ENCODE results near the gene NR1I2.

The NR1I2 gene

DNA sequence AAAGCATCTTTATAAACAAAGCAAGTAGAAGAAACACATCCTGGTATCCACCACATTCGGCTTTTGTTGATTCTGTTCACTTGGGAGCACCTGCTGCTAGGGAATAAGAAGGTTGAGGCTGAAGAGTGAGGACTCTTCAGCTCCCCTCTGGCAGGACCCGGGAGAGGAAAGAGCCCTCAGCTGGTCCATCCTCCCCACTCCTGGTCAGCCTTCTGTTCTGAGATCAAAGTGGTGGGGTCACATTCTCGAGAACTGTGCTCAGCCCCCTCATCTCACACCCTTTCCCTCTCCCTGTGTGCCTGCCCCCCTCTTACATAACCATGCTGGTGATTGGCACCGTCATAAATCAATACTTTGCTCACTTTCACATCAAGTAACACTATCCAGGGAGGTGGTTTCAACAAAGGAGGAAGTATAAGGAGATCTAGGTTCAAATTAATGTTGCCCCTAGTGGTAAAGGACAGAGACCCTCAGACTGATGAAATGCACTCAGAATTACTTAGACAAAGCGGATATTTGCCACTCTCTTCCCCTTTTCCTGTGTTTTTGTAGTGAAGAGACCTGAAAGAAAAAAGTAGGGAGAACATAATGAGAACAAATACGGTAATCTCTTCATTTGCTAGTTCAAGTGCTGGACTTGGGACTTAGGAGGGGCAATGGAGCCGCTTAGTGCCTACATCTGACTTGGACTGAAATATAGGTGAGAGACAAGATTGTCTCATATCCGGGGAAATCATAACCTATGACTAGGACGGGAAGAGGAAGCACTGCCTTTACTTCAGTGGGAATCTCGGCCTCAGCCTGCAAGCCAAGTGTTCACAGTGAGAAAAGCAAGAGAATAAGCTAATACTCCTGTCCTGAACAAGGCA, at the start of gene NR1I2:
NR1I2 (plus strand) TSS at position 772 of the 869 bp plus-strand sequence.
- no peak for DNase-seq

DNA sequence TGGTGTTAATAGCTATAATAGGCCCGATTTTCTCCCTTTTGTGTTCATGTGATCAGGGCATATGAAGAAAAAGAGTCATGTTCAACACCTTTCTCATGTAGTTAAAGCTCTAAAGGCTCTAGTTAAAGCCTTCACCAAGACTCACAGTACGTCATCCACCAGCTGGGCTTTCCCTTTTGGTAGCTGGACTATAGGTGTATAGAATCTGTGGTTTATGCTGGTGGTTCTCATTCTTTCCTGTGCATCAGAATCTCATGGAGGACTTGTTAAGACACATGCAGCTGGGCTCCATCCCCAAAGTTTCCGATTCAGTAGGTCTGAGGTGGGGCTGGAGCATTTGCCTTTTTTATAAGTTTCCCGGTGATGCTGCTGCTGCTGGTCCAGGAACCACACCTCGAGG, 48.1 kb upstream of the NR1I2 start:
- no peak for DNase-seq

DNA sequence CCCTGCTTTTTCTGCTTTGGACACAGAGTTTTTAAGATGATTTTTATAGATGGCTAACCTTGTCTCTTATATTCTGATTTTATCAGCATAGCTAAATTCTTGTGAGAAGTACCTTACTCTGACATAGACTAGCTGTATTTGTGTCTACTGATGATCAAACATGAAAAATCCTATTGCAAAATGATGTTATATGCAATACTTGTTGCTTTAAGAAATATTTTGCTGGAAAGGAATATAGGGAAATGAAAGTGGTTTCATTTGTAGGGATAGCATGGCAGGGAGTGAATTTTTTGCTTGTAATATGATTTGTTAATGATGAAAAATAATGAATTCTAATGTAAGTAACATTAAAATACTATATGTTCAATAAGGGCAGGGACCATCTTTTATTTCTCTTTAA, 43.2 kb upstream of the NR1I2 start:
- DNase-seq = no peak

DNA sequence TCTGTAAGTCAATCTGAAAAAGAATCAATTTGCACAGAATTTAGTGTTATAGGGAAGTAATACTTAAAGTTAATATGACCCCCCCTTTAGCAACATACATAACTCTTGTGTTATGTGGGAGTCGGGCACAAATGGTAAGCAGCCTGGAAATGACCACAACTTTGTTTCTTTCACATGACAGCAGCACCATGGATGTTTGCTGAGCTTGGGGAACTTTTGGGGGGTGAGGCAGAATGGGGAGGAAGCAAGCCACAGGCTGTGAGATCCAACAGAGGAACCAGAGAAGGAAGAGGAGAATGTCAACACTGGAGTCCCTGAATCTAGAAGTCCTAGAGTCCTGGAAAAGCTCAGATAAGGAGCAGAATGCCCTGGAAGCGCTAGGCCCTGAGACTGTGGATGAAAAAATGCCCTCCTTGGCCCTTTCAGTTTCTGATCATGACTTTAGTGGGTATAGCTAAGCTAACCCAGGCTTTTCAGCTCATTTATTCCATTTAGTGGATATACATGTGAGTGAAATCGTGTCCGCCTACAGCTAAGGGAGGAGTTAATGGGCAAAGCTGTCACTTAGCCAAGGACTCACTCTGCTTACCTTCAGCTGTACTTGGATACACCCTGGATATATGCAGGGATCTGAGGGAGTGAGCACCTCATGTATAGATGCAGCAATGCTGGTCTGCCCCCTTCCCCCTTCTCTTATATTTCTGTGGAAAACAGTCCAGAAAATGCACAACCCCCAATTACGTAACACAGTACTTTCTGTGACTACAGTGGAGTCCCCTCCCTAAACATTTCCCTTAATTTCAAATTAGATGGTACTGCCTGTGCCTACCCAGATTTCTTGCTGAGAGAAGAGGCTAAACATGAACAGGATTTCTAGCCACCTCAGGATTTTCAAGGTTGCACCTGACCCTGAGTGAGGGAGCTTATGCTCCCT, 40.0 kb upstream of the NR1I2 start:
- DNase-seq = no peak

DNA sequence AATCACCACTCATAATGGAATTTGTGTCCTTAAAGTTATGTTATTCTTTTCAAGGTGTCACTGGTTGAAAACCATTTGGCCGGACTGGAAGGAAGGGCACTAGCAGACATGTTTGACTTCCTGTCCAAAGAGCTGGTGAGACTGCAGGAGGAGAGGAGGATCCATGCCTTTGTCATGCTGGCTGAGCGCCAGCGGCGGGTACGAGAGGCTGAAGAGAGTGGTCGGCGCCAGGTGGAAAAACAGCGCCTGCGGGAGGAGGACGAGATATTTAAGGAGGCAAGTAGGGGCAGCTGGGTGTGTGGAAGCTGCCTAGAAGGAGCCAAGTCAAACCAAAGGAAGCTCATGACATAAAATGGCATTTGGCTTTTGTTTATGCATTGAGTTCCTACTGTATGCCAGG, 38.0 kb upstream of the NR1I2 start:
- DNase-seq = no peak

DNA sequence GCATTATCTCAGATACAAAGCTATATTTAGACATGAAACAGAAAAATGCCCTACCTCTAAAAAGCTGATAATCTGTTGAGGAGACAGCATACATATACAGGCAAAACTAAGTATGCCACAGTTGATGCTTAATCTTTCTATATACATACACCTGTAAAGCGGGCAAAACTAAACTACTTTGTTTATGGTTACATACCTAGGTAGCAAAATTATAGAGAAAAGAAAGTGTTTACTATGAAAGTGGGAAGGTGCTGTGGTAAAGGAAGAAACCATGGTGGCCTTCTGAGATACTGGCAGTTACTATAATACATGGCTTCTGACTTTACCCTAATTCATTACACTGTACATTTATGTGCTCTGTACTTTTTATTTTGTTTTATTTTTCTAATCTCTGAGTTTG, 36.0 kb upstream of the NR1I2 start:
- DNase-seq = no peak

DNA sequence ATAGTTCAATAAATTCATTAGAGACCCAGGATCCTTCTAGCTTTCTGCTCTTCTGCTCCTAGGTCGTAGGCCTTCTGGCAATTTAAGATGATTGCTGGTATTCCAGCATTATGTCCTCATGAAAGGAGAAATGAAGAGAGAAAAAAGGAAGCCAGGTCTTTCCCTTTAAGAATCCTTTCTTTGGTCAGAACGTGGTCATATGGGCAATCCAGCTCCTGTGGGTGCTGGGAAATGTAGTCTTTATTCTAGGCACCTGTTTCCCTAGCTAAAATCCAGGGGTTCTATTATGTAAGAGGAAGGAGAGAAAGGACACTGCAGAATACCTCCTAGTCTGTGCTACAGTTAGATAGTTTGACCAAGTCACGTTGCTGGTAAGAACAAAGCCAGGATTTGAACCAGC, 35.5 kb upstream of the NR1I2 start:
- DNase-seq = no peak

DNA sequence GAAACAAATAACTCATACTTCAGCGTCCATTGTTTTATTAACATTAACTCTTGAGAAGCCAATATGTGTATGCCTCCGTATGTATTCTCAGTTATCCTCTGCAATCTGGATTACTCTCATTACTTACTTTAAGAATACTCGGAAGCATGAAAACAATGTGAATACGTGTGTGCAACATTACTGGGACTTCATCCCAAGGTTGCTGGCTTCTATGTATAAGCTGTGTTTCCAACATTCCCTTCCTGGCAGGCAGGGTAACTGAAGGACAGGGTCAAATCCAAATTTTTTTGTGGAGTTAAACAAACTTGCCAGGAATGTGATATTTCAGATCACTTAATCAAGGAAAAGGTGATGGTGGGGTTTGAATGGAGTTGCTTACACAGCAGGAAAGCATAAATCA, 34.5 kb upstream of the NR1I2 start:
- DNase-seq = no peak

DNA sequence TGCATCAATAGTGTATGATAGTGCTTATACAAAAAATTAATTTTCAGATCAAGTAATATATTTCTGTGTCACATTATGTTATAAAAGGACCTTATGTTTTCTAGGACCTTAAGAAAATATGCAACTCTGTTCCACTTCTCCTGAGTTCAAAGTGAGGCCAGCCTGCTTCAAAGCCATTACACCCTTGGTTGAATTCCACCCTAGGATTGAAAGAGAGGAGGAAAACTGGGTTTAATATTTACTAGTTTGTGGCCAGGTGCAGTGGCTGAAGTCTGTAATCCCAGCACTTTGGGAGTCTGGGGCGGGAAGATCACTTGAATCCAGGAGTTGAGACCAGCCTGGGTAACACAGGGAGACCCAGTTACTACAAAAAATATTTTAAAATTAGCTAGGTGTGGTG, 32.9 kb upstream of the NR1I2 start:
- no peak for DNase-seq

DNA sequence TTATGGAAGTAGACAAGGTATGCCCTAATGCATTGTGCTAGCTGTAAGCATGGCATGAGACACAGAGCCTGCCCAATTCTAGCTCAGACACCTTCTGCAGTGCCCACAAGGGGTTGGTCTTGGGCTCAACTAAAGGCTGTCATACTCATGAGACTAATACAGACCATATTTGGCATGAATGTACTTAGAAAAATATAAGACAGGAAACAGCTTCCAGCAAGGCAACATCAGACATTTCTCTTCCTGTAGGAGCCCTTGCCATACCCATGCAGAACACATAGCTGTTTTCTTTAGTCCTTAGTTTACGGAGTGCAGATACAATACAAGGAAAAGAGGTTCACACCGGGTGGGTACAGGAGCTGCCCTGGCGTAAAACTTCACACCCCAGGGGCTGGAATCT, 30.5 kb upstream of the NR1I2 start:
- DNase-seq = no peak

DNA sequence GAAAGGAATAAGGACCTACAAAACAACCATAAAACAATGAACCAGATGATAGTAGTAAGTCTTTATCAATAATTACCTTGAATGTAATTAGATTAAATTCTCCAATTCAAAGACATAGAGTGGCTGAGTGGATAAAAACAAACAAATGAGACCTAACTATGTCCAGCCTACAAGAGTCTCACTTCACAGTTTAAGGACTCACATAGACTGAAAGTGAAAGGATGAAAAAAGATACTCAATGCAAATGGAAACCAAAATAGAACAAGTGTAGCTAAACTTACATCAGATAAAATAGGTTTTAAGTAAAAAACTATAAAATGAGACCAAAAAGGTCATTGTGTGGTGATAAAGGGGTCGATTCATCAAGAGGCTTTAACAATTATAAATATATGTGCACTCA, 21.9 kb upstream of the NR1I2 start:
- DNase-seq = no peak

DNA sequence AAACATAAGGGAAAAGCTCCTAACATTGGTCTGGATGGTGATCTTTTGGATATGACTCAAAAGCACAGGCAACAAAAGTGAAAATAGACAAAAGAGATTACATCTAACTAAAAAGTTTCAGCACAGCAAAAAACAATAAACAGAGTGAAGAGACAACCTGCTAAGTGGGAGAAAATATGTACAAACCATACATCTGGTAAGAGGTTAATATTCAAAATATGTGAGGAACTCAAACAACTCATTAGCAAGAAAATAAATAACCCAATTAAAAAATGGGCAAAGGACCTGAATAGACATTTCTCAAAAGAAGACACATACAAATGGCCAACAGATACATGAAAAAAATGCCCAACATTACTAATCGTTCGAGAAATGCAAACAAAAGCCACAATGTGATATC, 19.0 kb upstream of the NR1I2 start:
- DNase-seq = no peak

DNA sequence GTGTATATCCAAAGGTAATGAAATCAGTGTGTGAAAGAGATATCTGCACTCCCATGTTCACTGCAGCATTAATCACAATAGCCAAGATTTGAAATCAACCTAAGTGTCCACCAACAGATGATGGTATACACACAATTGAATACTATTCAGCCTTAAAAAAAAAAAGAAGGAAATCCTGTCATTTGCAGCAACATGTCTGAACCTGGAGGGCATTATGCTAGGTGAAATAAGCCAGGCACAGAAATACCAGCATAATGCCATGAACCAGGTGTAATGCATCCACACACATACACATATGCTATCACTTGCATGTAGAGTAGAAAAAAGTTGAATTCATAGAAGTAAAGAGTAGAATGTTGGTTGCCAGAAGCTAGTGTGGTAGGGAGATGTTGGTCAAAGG, 18.4 kb upstream of the NR1I2 start:
- no peak for DNase-seq

DNA sequence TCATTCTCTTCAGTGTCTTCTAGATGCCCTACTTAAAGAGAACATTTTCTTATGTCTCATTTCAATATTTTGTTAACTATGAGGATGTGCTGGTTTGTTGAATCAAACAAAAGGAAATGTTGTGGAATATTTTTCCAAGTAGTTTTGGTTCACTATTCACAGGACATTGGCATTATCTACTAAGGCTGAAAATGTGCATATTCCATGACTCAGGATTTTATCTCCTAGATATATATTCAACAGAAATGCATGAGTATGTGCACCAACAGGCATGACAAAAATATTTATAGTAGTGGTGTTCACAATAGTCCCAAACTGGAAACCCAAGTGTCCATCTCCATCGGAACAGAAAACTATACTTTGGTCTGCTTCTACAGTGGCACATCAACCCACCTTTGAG, 16.7 kb upstream of the NR1I2 start:
- no peak for DNase-seq

DNA sequence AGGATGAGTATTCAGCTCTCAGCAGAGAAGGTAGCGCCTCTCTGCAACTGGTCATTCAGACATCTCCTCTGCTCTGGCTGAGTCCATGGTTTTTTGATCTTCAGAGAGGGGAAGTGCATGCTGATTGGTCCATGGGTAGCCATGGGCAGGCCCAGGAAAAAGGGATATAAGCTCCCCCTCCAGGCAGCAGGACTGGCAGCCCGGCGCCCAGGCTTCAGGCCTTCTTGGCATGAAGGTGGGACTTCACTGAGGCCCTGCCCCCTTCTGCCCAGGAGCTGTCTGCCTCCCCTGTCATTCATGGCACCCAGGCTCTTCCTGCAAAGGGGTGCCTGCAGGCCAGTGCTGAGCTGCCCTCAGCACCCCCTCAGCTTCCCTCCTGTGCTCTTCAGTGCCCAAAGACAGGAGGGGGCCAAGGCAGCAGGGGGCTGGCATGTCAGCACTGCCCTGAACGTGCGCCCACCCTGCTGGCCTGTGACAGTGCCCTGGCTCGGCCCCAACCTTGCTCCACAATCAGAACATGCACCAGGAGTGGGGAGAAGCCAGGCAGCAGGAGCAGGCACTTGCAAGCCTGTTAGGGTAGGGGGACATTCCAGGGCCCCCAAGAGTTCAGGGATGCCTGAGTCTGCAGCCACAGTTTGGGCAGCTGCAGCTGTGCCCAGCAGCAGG, 13.8 kb upstream of the NR1I2 start:
- no peak for DNase-seq

DNA sequence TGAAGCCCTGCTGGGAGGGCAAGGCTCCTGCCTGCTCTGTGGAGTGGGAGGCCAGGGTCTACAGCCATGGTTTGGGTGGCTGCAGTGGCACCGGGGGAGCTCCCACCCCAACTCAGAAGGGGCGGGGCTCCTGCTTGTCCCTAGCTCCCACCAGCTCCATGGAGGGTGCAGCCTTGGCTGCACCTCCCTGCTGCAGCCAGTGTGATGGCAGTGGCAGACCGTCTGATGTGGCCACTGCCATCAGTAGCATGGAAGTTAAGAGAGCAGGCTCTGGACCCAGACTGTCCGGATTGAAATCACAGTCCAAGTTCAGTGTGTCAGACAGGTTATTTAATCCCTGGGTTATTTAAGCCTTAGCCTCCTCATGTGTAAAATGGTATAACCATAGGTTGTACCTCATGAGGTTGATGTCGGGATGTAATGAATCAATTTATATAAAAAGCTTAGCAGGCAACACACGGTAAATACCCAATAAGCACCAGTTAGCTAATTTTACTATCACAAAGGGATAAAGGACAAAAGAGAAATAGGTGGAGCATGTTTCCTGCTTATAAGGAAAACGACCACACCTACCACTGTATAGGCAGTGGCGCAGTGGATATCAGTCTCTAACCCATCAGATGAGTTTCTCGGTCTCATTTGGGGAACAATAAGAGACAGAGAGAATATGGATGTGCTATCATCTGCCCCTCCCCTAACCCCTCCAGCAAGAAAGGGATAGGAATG, 13.1 kb upstream of the NR1I2 start:
- DNase-seq = no peak

DNA sequence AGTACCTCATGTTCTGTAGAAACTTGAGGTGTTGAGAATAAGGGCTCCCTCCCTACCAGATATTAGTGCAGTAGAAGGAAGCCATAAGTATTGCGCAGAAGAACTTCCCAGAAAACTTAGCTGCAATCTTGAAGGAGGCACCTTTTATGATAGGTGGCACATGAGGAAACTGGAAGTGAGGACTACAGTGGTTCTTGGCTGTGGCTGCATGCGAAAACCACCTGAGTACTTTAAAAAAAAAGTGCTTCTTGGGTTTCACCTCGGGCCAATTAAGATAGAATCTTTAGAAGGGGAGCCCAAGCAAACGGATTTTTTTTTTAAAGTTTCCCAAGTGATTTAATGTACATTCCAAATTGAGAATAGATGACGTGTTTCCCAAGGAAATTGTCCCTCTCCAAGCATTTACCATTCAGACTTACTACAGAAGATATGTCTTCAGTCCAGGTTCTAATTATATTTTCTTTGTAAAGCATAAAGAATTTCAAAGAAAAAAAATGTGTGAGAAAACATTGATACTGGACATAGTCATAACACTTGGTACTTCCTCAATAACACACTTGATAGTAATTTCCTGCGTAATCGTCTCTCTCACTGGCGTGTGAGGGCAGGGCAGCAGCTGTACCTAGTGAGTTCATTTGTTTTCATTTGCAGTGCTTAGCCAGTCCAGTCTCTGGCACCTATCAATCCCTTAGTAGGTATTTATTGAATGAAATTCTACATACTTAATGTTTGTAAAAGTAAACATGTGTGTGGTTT, 12.3 kb upstream of the NR1I2 start:
- no peak for DNase-seq

DNA sequence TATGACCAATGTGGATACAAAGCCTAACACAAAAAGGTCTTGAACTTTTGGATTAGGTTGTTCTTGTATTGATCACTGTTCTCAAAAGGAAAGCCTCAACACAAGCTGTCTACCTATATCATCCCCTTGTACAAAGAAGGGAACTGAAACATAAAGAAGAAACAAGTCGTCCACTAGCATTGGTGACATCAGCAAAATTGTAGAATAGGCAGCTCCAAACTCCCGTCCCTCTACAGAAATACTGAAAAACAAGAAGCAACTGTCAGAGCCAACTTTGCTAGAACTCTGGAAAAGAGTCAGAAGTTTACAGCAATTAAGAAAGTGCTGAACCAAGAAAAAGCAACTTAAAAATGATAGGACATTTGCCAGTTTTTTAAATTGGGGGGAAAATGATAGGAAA, 7.5 kb upstream of the NR1I2 start:
- DNase-seq = no peak

DNA sequence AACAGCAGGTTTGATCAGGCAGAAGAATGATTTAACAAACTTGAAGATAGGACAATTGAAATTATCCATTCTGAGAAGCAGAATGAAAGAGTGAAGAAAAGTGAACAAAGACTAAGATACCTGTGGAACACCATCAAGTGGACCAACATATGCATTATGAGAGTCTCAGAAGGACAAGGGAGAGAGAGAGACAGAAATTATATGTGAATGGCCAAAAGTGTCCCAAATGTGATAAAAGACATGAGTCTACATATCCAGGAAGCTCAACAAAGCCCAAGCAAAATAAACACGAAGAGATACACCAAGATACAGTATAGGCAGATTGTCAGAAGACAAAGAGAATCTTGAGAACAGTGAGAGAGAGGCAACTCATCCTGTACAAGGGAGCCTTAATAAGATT, 5.6 kb upstream of the NR1I2 start:
- no peak for DNase-seq

DNA sequence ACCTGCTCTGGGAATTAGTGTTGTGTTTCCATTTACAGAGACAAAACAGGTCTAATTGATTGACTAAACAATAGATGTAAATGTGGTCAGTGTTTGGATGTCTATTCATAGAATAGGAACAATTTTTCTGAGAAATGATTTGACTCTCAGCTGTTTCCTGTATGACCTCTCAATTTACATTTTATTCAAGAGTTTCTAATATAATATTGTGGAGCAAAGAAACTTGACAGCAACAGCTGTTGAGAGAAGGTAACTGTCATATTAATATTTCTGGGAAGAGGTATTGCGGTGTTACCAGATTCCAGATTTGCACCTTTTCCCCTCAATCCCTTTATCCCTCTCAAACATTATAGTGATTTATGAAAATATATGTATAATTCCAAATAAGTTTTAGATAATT, 3.7 kb upstream of the NR1I2 start:
- no peak for DNase-seq

DNA sequence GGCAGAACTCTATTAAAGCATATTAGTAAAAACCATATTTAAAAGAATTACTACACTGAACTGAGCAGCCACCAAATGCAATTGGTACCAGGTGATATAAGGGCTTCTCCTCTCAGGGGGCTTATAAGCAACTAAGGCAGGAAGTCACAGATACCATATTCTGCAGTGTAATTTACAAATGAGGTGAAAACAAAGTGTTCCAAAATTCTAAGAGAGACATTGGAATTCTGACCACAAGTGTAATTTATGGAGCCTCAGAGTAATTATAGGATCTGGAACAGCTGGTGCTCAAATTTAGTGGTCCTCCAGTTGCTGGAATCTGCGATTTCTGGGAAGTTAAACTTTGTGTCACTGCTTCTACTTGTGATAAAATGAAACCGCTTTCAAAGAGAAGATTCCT, 3.1 kb upstream of the NR1I2 start:
- no peak for DNase-seq

DNA sequence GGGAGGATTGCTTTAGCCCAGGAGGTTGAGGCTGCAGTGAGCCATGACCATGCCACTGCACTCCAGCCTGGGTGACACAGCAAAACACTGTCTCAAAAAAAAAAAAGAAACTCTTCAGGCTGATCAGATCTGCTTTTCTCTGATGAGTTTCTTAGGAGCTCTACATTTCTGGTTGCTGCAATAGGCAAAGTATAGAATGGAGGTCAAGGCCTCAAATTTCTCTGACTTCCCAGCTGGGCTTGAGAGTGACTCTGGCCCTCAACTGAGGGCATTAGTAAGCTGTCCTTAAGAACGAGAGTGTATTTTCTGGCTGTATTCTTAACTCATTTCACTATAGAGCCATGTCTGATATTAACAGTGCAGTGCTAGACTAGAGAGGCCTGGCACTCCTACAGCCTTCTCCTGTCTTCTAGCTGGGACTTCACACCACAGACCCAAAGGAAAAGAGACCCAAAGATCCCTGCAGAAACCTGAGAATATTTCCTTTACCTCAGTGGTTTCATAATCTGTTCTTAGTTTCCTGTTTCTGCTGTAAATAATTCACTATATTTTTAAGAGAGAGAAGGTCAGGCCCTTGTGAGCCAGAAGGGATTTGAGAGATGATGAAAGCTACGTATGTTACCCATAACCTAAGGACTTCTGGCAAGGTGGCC, 2.0 kb upstream of the NR1I2 start:
- DNase-seq = no peak
